ENCODE measurements around the gene PCK1. TPM values are rescaled to one million over a fixed set of nuclear protein-coding genes. Genes with fewer than 3 reads are reported as not detected.

PCK1 gene
- polyA plus RNA-seq, 3 donors: not detected

GRCh38 chr20:57617079-57617795 is 56.3 kb downstream of the PCK1 start:
- H3K27me3 Mint-ChIP-seq (ENCODE audit: low read depth in 3 of 3): peaks cover 2 to 18% (median 16%) of the 10 kb centered on the region in 3 donors
- no peak for TF ChIP-seq CTCF (IDR thresholded peaks at IDR 0.05)
- no peak overlapping the region for H3K4me3 ChIP-seq (replicated peaks in 1 of 3; ENCODE audit: low read depth in 2 of 3, low read length in 3 of 3)
- H3K27ac ChIP-seq (ENCODE audit: low read depth in 1 of 2, low read length in 2 of 2): no peak overlapping the region
- intact Hi-C loops (cut with micrococcal nuclease): no loop called here
- no peaks in the 10 kb centered on the region for H3K9me3 ChIP-seq (replicated peaks in 1 of 2; ENCODE audit: control insufficient read depth in 1 of 2, insufficient read depth in 1 of 2, low read length in 2 of 2)
- H4K20me1 ChIP-seq (ENCODE audit: insufficient read depth, low read length): no peaks in the 10 kb centered on the region
- peaks cover 7 to 38% of the 10 kb centered on the region in 2 donors for H3K36me3 Mint-ChIP-seq
- H3K9me3 Mint-ChIP-seq: no peaks in the 10 kb centered on the region
- H3K4me1 Mint-ChIP-seq: peaks cover 48% of the 10 kb centered on the region
- H3K79me2 ChIP-seq (ENCODE audit: insufficient read depth, low read length): no peaks in the 10 kb centered on the region
- H3K27me3 ChIP-seq (ENCODE audit: control insufficient read depth in 2 of 2, insufficient read depth in 2 of 2, low read length in 2 of 2): no peaks in the 10 kb centered on the region
- peaks cover 2 to 17% of the 10 kb centered on the region in 2 donors for H3K36me3 ChIP-seq (replicated peaks in 1 of 2; ENCODE audit: control insufficient read depth in 1 of 2, insufficient read depth in 2 of 2, low read length in 2 of 2)
- peak overlapping the region in 5 of 7 donors; percentile 23 to 68 (median 32) for H3K27ac Mint-ChIP-seq
- WGBS (ENCODE audit: insufficient coverage): 96% methylated on average over 4 of the region's 6 CpGs
- no peak overlapping the region for H3K4me3 Mint-ChIP-seq
- H3K9ac ChIP-seq (ENCODE audit: insufficient read depth, low read length, poor library complexity, severe bottlenecking): no peak overlapping the region
- H3K4me1 ChIP-seq (ENCODE audit: control insufficient read depth in 1 of 2, insufficient read depth in 2 of 2, low read length in 2 of 2): peaks cover 40 to 45% of the 10 kb centered on the region in 2 donors
- no peak for DNase-seq
- no peak overlapping the region for H2AFZ ChIP-seq (ENCODE audit: insufficient read depth, low read depth, low read length, poor library complexity, severe bottlenecking)
- no peak overlapping the region for H3K4me2 ChIP-seq (replicated peaks; ENCODE audit: extremely low read depth, low read length, poor library complexity, severe bottlenecking)

Other genes with a start within 250 kb of the PCK1 start
- not detected for gene SPO11, start 231.3 kb upstream of the PCK1 start, polyA plus RNA-seq
- 10 to 100 TPM; 15.8 to 27.5 (median 21.7) TPM for gene RAE1, start 209.9 kb upstream of the PCK1 start, polyA plus RNA-seq
- gene RBM38, start 169.7 kb upstream of the PCK1 start, polyA plus RNA-seq: 10 to 100 TPM in 2 of 3 donors, 1 to 10 TPM in 1; 7.5 to 48.3 (median 17.8) TPM
- gene CTCFL, start 36.0 kb upstream of the PCK1 start, polyA plus RNA-seq: not detected
- gene ZBP1, start 59.3 kb downstream of the PCK1 start, polyA plus RNA-seq: 10 to 100 TPM in 1 of 3 donors, 1 to 10 TPM in 2; 2.8 to 25.9 (median 3.0) TPM
- under 1 TPM; 0.12 to 0.73 (median 0.59) TPM for gene PMEPA1, start 148.9 kb downstream of the PCK1 start, polyA plus RNA-seq

Data from CD14-positive monocyte (primary cell).